ENCODE data around the gene ITPR2.

The ITPR2 gene

GRCh38 chr12:26514364-26514763 lies 318.6 kb downstream of the ITPR2 start:
- Histone ChIP-seq H3K9ac (ENCODE audit: low read length) (no peak overlapping the region), H4K20me1 (ENCODE audit: insufficient read depth, low read length) (peaks cover 3% of the 10 kb centered on the region; the same call in 1 of the 2 replicates), H3K4me3 (ENCODE audit: low read length) (no peak overlapping the region), H3K27ac (ENCODE audit: low read length) (no peak overlapping the region), H3K36me3 (replicated peaks; ENCODE audit: low read depth, low read length) (peaks cover 3% of the 10 kb centered on the region), H2AFZ (ENCODE audit: low read depth, low read length) (no peak overlapping the region), H3K4me2 (ENCODE audit: low read length) (no peak overlapping the region), H3K79me2 (ENCODE audit: low read length) (no peaks in the 10 kb centered on the region), H3K27me3 (ENCODE audit: low read depth, low read length) (no peaks in the 10 kb centered on the region), H3K9me3 (ENCODE audit: insufficient read depth, low read length) (no peaks in the 10 kb centered on the region), H3K4me1 (ENCODE audit: low read length) (peaks cover 24% of the 10 kb centered on the region)
- TF ChIP-seq CTCF (IDR thresholded peaks at IDR 0.05; ENCODE audit: low read depth, low read length) (no peak), EZH2phosphoT487 (IDR thresholded peaks at IDR 0.05; ENCODE audit: low read depth) (no peak)

- Histone ChIP-seq H3K36me3 (replicated peaks; ENCODE audit: low read depth, low read length) (peaks cover 8% of the 10 kb centered on the region), H2AFZ (ENCODE audit: low read depth, low read length) (no peak overlapping the region), H3K4me2 (ENCODE audit: low read length) (no peak overlapping the region), H3K9ac (ENCODE audit: low read length) (no peak overlapping the region), H3K27ac (ENCODE audit: low read length) (no peak overlapping the region), H3K27me3 (ENCODE audit: low read depth, low read length) (no peaks in the 10 kb centered on the region), H3K4me1 (ENCODE audit: low read length) (peaks cover 24% of the 10 kb centered on the region), H4K20me1 (ENCODE audit: insufficient read depth, low read length) (peaks cover 3% of the 10 kb centered on the region; the same call in 1 of the 2 replicates), H3K4me3 (ENCODE audit: low read length) (no peak overlapping the region), H3K79me2 (ENCODE audit: low read length) (no peaks in the 10 kb centered on the region), H3K9me3 (ENCODE audit: insufficient read depth, low read length) (no peaks in the 10 kb centered on the region)
- TF ChIP-seq CTCF (IDR thresholded peaks at IDR 0.05; ENCODE audit: low read depth, low read length), result no peak
- no peak for TF ChIP-seq EZH2phosphoT487 (IDR thresholded peaks at IDR 0.05; ENCODE audit: low read depth)
Observed at GRCh38 chr12:26513363-26514043, 319.5 kb downstream of the ITPR2 start.

GRCh38 chr12:26512213-26512612 lies 320.8 kb downstream of the ITPR2 start:
- peaks cover 18% of the 10 kb centered on the region for H3K4me1 ChIP-seq (ENCODE audit: low read length)
- no peaks in the 10 kb centered on the region for H3K79me2 ChIP-seq (ENCODE audit: low read length)
- H3K27ac ChIP-seq (ENCODE audit: low read length), result no peak overlapping the region
- H3K9me3 ChIP-seq (ENCODE audit: insufficient read depth, low read length), result no peaks in the 10 kb centered on the region
- TF ChIP-seq CTCF (IDR thresholded peaks at IDR 0.05; ENCODE audit: low read depth, low read length) (no peak), EZH2phosphoT487 (IDR thresholded peaks at IDR 0.05; ENCODE audit: low read depth) (no peak)
- no peak overlapping the region for H2AFZ ChIP-seq (ENCODE audit: low read depth, low read length)
- H3K4me2 ChIP-seq (ENCODE audit: low read length), result no peak overlapping the region
- no peak overlapping the region for H3K4me3 ChIP-seq (ENCODE audit: low read length)
- H4K20me1 ChIP-seq (ENCODE audit: insufficient read depth, low read length), result peaks cover 3% of the 10 kb centered on the region; the same call in 1 of the 2 replicates
- H3K9ac ChIP-seq (ENCODE audit: low read length), result no peak overlapping the region
- peaks cover 8% of the 10 kb centered on the region for H3K36me3 ChIP-seq (replicated peaks; ENCODE audit: low read depth, low read length)
- no peaks in the 10 kb centered on the region for H3K27me3 ChIP-seq (ENCODE audit: low read depth, low read length)

- H3K9ac ChIP-seq (ENCODE audit: low read length), result no peak overlapping the region
- H4K20me1 ChIP-seq (ENCODE audit: insufficient read depth, low read length), result no peaks in the 10 kb centered on the region; the same call in 1 of the 2 replicates
- no peak overlapping the region for H3K27ac ChIP-seq (ENCODE audit: low read length)
- H3K36me3 ChIP-seq (replicated peaks; ENCODE audit: low read depth, low read length), result peaks cover 11% of the 10 kb centered on the region
- H3K9me3 ChIP-seq (ENCODE audit: insufficient read depth, low read length), result no peaks in the 10 kb centered on the region
- no peaks in the 10 kb centered on the region for H3K27me3 ChIP-seq (ENCODE audit: low read depth, low read length)
- TF ChIP-seq CTCF (IDR thresholded peaks at IDR 0.05; ENCODE audit: low read depth, low read length) (no peak), EZH2phosphoT487 (IDR thresholded peaks at IDR 0.05; ENCODE audit: low read depth) (no peak)
- no peak overlapping the region for H3K4me3 ChIP-seq (ENCODE audit: low read length)
- H2AFZ ChIP-seq (ENCODE audit: low read depth, low read length), result no peak overlapping the region
- H3K79me2 ChIP-seq (ENCODE audit: low read length), result no peaks in the 10 kb centered on the region
- peaks cover 12% of the 10 kb centered on the region for H3K4me1 ChIP-seq (ENCODE audit: low read length)
- no peak overlapping the region for H3K4me2 ChIP-seq (ENCODE audit: low read length)
Observed at GRCh38 chr12:26510354-26510674, 322.7 kb downstream of the ITPR2 start.

Measured in OCI-LY3 (cell line).